Activated effector memory CD4-positive, alpha-beta T cell treated with Interleukin-2 at 50 U/mL for 16 hours (primary cell): ENCODE results near the gene MGAT5B.
"Not testable (repeated sequence)": the region's sequence is repeated elsewhere in the genome, so short reads cannot be mapped to it uniquely, and the experiment has no call there.

ENCODE experiments used
- DNase-seq: peaks from one replicate; pipeline ENCODE4 v3.0.0-alpha.2; 2020

Gene MGAT5B

DNA sequence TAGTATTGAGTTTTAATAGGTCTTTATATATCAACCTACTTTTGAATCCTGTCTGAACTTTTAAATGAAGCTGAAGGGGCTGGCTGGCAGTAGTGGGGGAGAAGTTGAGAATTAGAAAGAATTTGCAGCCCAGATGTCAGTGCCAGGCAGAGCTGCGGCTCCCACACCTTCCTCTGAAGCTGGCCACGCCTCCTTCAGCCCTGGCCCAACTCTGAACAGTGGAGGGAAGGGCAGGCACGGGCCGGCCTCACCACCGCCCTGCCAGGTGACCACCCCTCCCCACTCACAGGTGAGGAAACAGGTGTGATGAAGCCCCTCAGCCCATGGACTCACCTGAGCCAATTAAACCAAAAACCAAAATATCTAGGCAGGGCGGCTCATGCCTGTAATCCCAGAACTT is 87.0 kb downstream of the MGAT5B start:
- no peak for DNase-seq

DNA sequence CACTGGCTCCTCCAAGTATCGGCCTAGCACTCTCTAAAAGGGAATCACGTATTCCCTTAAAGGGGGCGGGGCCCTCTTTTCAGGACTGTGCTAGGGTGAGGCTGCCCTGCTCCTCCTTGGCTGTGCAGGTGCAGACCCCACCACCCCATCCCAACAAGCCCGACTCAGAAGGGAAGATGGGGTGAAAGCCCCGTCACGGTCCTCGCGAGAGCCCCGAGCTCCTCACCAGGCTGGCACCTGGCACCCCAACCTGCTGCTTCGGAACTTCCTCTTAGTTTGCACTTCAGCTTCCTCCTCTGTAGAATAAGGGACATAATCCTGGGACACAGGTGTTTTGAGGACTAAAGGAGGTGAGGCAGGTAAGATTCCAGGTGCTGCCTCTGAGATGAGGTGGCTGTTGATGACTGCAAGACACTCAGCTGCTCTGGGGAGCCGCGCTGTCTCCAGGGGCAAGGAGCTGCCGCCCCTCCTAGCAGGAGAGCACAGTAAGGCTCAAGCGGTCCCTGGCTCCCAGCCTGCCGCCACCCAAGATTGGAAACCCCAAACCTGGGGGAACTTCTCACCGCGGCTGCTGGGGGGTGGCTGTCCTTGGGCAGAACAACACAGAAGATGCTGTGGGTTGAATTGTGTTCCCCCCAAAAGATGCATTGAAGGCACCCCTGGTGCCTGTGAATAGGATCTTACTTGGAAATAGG is 88.8 kb downstream of the MGAT5B start:
- no peak for DNase-seq

DNA sequence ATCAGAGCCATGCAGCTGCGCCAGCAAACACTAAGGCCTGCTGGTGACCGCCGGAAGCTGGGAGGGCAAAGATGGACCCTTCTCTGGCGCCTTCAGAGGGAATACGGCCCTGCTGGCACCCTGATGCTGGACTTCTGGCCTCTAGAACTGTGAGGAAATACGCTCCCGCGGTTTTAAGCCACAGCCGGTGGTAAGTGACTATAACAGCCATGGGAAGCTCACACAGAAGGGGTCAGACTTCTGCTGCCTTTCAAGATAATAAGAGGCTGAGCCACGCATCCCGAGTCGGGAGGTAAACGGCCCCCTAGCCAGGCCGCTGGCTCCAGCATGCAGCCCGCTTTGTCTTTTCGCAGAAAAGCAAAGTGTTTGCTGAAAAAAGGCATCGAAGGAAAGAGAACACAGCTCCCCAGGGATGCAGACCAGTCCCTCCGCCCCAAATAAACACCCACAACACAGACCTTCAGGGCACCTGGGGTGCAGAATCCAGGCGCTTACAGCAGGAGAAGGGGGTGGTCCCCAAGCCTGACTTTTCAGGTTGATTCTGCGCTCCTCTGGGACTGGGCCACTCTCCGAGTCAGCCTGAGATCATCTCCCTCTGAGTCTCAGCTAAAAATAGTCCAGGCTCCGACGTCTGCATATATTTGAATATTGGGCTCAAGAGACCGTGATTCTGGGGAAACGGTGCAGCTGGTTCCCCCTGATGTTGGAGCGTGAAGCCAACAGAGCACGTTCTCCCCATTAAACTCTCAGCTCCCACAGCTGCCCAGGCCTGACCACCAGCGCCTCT is 89.7 kb downstream of the MGAT5B start:
- DNase-seq: no peak

DNA sequence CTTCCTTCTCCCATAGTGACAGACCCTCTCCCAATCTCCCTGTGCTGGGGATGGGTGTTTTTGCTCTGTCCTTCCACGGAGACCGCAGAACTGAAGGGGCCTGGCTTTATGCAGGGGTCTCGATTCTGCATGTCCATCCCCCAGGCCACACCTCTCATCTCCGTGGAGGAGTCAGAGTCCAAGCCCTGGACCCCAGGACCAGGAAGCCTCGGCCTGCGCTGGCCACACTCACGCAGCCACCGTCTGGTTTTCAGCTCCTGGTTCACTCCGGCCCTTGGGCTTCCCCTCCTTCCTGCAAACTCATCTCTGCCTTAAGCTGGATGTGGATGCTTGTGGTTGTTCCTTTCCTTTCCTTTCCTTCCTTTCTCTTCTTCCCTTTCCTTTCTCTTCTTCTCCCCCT is 90.8 kb downstream of the MGAT5B start:
- no peak for DNase-seq

DNA sequence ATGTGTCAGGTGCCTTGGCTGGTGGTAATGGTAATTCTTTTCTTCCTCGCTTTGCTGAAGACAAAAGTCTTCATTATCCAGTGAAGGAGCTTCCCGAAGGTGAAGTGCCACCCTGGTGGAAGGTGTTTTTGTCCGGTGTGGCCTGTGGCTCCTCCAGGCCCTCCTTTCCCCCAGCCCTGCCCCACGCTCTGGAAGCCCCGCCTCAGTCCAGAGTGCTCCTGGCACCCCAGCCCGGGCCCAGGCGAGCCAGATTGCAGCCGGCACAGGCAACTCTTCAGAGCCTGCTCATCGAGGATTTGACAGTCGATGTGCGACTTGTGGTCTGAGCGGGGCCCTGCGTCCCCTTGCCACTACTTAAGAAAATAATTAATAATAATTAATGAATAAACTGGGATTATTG is 93.7 kb downstream of the MGAT5B start:
- no peak for DNase-seq

DNA sequence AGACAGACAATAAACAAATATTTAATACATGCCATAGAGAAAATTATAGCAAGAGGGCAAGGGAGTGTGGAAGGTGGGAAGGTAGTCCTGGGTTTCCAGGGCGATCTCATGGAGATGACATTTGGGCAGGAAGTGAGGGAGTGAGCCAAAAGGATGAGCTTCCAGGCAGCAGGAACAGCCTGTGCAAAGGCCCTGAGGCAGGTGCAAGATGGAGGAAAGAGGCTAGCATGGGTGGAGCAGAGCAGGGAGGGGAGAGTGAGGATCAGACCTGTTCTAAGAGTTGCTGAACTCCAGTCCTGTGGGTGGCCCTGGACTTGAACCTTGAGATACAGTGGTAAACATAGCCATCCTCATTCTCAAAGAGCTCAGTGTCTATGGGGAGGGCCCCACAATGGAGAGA is 94.7 kb downstream of the MGAT5B start:
- no peak for DNase-seq

DNA sequence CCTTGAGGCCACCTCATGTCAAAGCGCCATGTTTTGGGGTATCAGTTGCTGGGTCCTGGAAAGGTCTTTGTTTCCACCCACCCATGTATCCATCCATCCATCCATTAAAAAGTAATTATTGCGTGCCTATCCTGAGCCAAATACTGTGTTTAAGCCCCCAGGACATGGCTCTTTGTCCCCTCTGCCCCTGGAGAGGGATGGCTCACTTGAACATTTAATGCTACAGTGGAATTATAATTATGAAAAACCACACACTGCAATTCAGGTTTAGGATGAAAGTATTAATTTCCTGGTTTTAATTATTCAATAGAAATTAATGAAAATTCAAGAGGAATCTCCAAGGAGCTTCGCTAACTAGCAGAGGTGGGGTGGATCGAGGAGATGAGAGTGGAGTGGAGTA is 97.8 kb downstream of the MGAT5B start:
- DNase-seq: no peak

DNA sequence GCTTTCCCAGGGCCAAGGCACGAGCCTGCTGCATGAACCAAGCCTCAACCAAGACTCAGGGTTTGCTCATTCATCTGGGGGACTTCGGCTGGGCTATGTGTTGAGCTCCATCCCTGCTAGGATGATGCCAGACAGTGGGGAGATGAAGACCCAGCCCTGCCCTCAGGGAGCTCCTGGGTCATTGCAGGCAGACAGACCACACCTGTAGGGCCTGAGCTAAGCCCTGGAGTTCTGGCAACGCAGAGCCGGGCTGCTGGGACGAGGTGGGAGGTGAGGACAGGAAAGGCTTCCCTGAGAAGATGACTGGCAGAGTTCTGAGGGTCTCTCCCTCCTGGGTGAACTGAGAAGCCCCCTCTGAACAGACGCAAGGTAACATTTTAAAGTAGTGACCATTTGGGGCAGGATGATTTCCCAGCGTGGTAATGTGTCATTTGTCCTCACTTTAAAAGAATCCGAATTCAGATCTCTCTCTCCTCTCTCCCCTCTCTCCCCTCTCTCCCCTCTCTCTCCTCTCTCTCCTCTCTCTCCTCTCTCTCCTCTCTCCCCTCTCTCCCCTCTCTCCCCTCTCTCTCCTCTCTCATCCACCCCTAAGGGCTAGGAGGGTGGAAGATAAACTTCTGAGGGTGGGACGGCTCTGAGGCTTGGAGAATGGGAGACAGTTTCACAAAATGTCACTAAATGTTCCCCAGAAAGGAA is 98.4 kb downstream of the MGAT5B start:
- DNase-seq: no peak

DNA sequence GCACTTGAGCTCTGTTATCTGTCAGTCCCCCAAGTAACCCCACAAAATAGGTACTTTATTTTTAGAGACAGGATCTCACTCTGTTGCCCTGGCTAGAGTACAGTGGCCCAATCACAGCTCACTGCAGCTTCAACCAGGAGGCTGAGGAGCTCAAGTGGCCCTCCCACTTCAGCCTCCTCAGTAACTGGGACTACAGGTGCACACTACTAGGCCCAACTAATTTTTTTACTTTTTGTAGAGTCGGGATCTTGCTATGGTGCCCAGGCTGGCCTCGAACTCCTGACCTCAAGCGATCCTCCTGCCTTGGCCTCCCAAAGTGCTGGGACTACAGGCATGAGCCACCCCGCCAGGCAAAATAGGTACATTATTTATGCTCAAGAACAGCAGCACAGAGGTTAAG is 99.6 kb downstream of the MGAT5B start:
- DNase-seq: no peak

DNA sequence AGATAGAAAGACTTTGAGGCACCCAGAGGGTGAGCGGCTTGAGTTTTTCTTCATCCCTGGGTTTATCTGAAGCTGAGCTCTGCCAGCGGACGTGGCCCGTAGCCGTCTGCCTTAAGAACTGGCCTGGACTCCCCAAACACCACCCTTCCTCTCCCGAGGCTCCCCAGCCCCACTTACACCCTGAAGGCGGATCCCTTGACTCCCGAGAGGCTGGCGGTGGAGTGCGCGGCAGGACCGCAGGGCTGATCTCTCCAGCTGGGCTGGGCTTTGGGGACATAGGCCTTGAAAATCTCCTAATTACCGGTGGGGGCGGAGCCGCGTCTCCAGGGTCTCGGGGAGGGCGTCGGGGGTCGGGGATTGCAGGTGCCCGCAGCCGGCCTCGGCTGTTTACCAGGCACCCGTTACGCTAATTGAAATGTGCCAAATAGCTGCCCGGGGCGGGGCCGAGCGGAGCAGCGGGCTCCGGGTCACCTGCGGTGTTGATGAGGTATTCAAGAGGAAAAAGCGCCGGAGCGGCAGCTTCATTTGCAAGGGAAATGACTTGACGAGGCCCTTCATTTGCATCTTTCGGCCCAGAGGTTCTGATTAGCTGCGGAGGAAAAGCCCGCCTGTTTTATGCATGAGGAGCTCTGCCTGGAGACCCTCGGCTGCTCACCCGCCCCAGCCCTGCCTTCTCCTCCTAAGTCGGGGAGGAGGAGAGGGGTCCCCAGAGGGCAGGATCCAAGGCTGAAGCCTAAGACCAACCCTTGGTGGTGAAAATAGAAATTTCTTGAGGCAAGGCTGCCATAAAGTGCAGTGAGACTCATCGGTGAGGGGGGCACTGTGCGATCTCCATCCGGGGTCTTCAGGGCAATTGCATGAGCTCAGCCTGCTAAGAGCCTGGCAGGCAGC is 100.7 kb downstream of the MGAT5B start:
- peak; percentile 36 for DNase-seq

DNA sequence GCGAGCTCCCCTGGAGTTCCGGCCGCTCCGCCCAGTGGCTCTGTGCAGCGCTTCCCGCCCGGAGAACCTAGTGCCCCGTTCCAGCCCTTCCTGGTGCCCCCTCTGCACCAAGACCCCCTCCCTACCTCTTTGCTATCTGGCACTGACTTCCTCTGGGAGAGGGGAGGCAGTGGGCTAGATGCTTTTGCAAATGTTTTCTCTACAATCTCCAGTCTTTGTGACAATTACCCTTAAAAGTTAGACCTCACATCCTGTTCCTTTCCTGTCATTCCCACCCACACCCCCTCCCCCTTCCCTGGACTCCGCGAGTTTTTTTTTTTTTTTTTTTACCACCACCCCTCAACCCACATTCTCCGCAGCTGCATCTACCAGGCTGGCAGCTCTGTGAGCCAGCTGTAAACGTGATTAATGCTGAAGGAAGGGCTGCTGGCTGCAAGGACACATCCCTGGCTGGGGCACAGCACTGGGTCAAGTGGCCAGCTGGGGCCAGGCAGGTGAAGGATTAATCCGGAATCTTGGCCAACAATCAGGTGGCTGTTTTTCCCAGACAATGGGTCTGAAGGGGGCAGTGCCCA is 101.5 kb downstream of the MGAT5B start:
- DNase-seq: no peak

DNA sequence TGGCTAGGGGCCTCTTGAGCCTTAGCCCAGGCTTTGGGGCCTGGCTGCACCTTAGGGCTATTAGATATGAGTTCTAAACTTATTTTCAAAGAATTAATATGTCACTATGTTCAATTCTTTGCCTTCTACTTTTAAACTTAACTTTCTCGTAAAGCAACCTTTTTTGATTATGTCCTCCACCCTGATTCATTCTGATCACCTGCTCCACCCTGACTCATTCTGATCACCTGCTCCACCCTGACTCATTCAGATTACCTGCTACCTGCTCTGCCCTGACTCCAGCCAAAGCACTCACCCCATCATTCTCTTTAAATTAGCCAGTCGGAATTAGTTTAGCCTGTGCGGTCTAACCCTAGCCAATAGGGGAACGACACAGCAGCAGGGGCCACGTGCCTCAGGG is 102.0 kb downstream of the MGAT5B start:
- not testable (repeated sequence) for DNase-seq

DNA sequence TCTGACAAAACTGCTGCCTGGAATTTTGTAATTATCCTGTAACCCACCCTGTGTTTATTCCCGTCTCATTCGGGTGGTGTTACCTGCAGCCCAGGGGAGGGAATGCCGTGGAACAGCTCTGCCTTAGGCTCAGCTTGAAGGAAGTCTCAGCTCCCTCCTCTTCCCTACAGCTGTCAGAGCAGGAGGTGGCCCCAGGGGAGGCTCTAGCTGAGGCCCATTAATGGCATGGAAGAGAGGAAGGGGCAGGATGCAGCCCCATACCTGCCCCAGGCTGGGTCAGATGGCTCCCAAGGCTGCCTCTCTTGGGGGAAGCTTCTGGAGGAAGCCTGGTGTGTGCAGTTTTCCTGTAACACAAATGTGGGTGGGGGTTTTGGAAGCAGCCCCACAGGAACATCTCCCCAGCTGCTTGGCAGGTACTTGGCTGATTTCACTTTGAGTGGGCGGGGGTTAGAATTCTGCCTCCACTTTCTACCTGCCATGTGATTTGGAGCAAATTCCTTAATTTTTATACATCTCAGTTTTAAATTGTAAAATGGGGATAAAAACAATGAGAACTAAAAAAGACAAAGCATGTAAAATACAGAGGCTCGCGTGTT is 103.9 kb downstream of the MGAT5B start:
- DNase-seq: no peak

DNA sequence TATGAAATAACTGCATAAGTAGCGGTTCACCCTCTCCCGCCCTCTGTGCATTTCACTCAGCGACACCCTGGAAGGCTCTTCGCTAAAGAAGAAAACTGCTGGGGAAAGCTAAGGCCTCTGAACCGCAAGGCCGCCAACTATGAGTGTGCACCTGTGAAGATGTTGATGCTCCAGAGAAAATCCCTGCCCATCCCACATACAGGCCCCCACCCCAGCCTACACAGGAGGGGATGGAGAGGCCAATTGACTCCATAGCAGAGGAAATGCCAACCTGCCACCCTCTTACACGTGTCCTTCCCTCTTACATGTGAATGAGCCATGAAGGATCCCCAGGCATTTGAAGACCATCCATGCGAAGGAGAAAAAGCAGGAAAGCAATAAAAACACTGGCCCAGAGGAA is 104.8 kb downstream of the MGAT5B start:
- no peak for DNase-seq

DNA sequence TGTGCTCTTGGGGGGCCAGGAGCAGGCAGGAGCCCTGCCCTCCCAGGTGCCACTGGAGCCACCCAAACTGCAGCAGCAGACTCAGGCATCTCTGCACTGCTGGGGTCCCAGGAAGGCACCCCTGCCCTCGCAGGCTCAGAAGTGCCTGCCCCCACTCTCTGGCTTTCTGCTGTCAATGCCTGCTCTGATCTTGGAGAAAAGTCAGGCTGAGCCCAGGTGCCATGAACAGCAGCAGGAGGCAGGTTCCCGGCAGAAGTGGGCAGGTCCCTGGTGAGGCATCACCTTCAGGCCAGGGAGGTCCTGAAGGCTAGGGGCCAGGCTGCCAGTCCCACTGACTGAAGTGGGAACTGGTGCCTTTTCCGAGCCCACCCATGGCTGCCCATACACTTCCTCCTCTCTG is 106.5 kb downstream of the MGAT5B start:
- DNase-seq: no peak

DNA sequence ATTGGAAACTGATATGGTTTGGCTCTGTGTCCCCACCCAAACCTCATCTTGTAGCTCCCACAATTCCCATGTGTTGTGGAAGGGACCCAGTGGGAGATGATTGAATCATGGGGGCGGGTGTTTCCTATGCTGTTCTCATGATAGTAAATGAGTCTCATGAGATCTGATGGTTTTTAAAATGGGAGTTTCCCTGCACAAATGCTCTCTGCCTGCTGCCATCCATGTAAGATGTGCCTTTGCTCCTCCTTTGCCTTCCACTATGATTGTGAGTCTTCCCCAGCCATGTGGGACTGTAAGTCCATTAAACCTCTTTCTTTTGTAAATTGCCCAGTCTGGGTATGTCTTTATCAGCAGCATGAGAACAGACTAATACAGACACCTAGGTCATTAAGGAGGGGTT is 109.8 kb downstream of the MGAT5B start:
- DNase-seq: not testable (repeated sequence)

DNA sequence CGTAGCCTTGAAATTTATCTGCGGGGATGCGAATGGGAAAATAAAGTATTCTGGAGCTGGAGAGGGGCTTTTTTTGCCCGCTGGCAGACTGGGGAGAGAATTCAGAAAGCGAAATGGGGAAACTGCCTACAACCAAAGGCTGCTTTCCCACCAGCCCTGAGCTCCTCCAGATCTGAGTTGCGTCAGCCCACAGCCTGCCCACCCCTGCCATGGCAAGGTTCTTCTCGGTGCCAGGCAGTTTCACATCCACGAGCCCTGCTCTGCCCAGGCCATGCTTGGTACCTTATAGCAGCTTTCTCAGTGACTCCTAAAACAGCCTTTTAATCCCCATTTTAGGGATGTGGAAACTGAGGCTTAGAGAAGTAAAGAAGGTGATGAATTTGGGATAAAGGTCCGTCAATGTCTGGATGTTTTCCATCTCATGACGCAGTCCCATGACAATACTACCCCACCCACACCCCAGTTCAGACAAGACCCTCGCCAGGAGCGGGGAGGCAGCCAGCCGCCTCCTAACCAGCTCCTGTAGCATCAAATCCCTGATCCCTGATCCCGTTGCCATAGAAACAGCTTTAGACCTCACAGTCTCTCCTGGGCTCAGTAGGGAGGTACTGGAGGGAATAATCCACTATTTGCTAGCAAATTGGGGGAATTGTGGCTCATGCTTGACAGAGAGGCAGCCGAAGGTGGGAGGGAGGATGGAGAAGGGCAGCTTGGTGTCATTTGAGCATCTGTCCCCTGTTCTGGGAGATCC is 113.5 kb downstream of the MGAT5B start:
- no peak for DNase-seq

DNA sequence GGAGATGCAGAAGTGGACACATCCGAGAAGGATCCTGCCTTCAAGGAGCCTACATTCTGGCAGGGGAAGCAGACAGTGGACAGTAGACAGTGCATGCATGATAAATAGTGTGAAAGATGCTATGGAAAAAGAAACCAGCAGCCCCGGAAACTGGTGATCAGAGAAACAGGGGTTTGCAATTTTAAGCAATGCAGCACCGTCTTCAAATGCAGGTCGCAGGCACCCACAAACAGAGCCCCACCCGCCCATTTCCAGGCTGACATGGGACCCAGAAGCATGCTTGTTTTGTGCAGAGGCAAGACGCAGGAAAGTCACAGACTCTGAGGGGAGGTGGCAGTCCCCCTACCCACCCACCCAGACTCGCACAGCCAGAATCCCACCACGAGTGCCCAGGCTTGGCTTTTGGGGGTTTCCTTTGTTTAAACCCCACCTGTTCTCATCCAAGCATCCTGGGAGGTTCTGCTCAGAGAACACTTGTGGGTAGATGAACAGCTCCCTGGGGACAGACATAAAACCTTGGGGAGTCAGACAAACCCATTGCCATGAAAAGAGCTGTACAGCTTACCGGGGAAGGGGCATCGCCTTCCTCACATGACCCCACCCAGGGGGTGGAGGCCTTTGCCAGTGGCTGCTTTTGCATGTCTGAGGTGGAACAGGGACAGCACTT is 114.3 kb downstream of the MGAT5B start:
- peak; percentile 20 for DNase-seq

DNA sequence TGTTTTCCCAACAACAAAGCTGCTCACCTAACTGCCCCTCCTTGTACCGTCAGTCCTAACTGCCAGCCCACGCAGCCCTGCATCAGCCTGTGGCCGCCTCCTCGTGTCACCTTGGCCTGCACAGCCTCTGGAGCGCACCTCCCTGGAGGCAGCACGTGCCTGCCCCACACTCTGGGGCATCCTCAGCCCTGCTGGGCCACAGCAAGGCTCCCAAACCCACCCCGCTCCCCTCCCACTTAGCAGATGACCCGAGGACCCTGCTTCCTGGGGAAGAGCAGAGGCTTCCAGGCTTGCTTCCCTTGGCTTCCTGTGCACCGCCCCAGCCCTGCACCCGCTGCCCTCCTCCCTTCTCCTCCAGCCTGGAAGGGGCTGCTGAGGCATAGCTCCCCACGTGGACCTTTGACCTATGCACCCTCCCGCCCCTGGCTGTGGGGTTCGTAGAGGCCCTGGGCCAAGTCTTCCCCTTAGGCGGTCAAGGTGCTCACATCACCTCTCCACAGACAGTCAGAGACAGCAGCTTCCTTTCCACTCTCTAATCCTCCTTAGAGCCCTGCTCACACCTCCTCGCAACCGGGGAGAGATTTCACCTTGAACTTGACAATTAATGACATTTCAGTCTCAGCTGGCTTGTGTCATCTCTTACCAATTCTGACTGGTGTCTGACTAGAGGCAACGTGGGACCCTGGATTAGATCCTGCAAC is 115.0 kb downstream of the MGAT5B start:
- DNase-seq: no peak

DNA sequence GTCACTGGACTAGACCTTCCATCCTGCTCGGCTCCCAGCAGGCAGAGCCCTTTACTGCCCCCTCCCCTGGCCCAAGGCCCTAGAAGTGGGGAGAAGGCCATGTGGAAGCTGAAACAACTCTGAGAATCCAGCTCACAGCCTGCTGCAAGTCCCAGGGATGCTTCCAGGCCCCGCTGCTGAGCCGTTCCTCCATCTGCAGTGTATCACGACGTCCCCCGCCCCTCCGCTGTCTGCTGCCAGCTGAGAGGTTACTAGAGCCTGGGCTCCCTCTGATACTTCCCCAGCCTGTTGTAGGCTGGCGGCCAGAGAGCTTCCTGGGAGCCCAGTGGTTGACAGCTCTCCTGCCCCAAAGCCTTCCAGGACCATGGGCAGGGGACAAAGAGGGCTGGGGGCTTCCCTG is 118.2 kb downstream of the MGAT5B start:
- DNase-seq: no peak
